CD4-positive, CD25-positive, alpha-beta regulatory T cell (primary cell): Measurements from ENCODE around the gene AVEN. TPM values are rescaled to one million over a fixed set of nuclear protein-coding genes. Genes with fewer than 3 reads are reported as not detected.

ENCODE experiments used
- ATAC-seq, 2 donors: fragments of 150-1000 bp; cut with Tn5 transposase; one replicate each; pipeline ENCODE4 v1.10.0; 2021; ENCODE audit warnings: low read depth in 2 of 2, moderate number of reproducible peaks in 2 of 2, moderate library complexity in 1 of 2
- DNase-seq, 3 donors: peaks; one replicate each; pipeline versions ENCODE4 v3.0.0 to v3.0.0-alpha.2; 2012 to 2022; ENCODE audit warnings: mixed read lengths in 1 of 3
- H3K27ac ChIP-seq: one replicate; pipeline ENCODE4 v1.7.0; 2013; ENCODE audit warnings: mild to moderate bottlenecking, low read length; ENCODE audit not compliant: insufficient read depth, poor library complexity, severe bottlenecking
- H3K27me3 ChIP-seq: one replicate; pipeline ENCODE4 v1.7.0; 2013; ENCODE audit warnings: low read length; ENCODE audit not compliant: control insufficient read depth, insufficient read depth
- H3K36me3 ChIP-seq: one replicate; pipeline ENCODE4 v1.7.0; 2013; ENCODE audit warnings: mild to moderate bottlenecking, low read length, moderate library complexity; ENCODE audit not compliant: control insufficient read depth, insufficient read depth
- H3K4me1 ChIP-seq: 2 replicates; pipeline ENCODE4 v1.7.0; 2013; ENCODE audit warnings: mild to moderate bottlenecking, low read length; ENCODE audit not compliant: insufficient read depth, control insufficient read depth, poor library complexity, severe bottlenecking
- H3K4me3 ChIP-seq: one replicate; pipeline ENCODE4 v1.7.0; 2013; ENCODE audit warnings: low read depth, mild to moderate bottlenecking, low read length, moderate library complexity
- H3K9me3 ChIP-seq, 2 experiments: 1 replicate in 1 of 2; 2 replicates in 1 of 2; pipeline ENCODE4 v1.7.0; 2013; ENCODE audit warnings: low read length in 2 of 2, mild to moderate bottlenecking in 1 of 2, moderate library complexity in 1 of 2; ENCODE audit not compliant: control insufficient read depth in 2 of 2
- H3K27ac Mint-ChIP-seq, 3 donors: one replicate each; pipeline ENCODE4 v1.8.0; 2020 to 2022; ENCODE audit warnings: mild to moderate bottlenecking in 3 of 3, mixed read lengths in 3 of 3, moderate library complexity in 2 of 3
- H3K27me3 Mint-ChIP-seq: one replicate; pipeline ENCODE4 v1.8.0; 2022; ENCODE audit warnings: mild to moderate bottlenecking, mixed read lengths
- H3K36me3 Mint-ChIP-seq: one replicate; pipeline ENCODE4 v1.8.0; 2020; ENCODE audit warnings: mixed read lengths
- H3K4me1 Mint-ChIP-seq, 4 donors: one replicate each; pipeline ENCODE4 v1.8.0; 2020 to 2022; ENCODE audit warnings: mixed read lengths in 4 of 4, mild to moderate bottlenecking in 1 of 4
- H3K4me3 Mint-ChIP-seq, 4 donors: one replicate each; pipeline ENCODE4 v1.8.0; 2020 to 2022; ENCODE audit warnings: mild to moderate bottlenecking in 4 of 4, mixed read lengths in 4 of 4, moderate library complexity in 3 of 4
- H3K9me3 Mint-ChIP-seq, 7 donors: one replicate each; pipeline ENCODE4 v1.8.0; 2020 to 2022; ENCODE audit warnings: mixed read lengths in 7 of 7, mild to moderate bottlenecking in 3 of 7, moderate library complexity in 2 of 7
- polyA plus RNA-seq, 4 donors: library from polyadenylated mRNA; unstranded; fragments of 300-500 nt; fragmentation: Illumina TruSeq; gene quantifications; one replicate each; pipeline ENCODE4 v1.2.3, GENCODE V29; 2021
- total RNA-seq: library from RNA; stranded (reverse); gene quantifications from one replicate; pipeline ENCODE4 v1.2.3, GENCODE V29; 2022

Gene AVEN
- total and polyA plus RNA-seq, 5 donors from 2014 or later = 4.5 to 11.5 (median 9.5) TPM

- Histone ChIP-seq H3K27me3 (no peaks in the 10 kb centered on the region), H3K9me3 (no peaks in the 10 kb centered on the region), H3K4me1 (peaks cover 4% of the 10 kb centered on the region), H3K4me3 (no peak overlapping the region), H3K27ac (no peak overlapping the region), H3K36me3 (no peaks in the 10 kb centered on the region)
- H3K9me3 Mint-ChIP-seq = peaks cover 0 to 1% (median 0%) of the 10 kb centered on the region in 7 donors
- H3K4me1 Mint-ChIP-seq = peaks cover 7 to 9% (median 8%) of the 10 kb centered on the region in 4 donors
- peak in 1 of 3 donors; percentile 58 for DNase-seq
- H3K27me3 Mint-ChIP-seq = no peaks in the 10 kb centered on the region
- H3K36me3 Mint-ChIP-seq = peaks cover 11% of the 10 kb centered on the region
- no peak for ATAC-seq
- peak overlapping the region; percentile 7 to 76 (median 52) for H3K27ac Mint-ChIP-seq
- peak overlapping the region in 3 of 4 donors; percentile 74 to 82 (median 81) for H3K4me3 Mint-ChIP-seq
Measured at GRCh38 chr15:34018021-34018645, 20.9 kb downstream of the AVEN start.

- DNase-seq = no peak
- Mint-ChIP-seq H3K27ac (no peak overlapping the region), H3K9me3 (peaks cover 0 to 1% (median 0%) of the 10 kb centered on the region in 7 donors), H3K4me1 (peaks cover 5 to 9% (median 8%) of the 10 kb centered on the region in 4 donors), H3K27me3 (no peaks in the 10 kb centered on the region), H3K4me3 (no peak overlapping the region), H3K36me3 (peaks cover 4% of the 10 kb centered on the region)
- ATAC-seq = no peak
- Histone ChIP-seq H3K4me1 (peaks cover 4% of the 10 kb centered on the region), H3K36me3 (no peaks in the 10 kb centered on the region), H3K27ac (no peak overlapping the region), H3K4me3 (no peak overlapping the region), H3K27me3 (no peaks in the 10 kb centered on the region), H3K9me3 (no peaks in the 10 kb centered on the region)
Measured at GRCh38 chr15:34014556-34014955, 24.4 kb downstream of the AVEN start.

GRCh38 chr15:34013746-34014145, 25.3 kb downstream of the AVEN start:
- Histone ChIP-seq H3K4me3 (no peak overlapping the region), H3K27ac (no peak overlapping the region), H3K4me1 (peaks cover 4% of the 10 kb centered on the region), H3K9me3 (no peaks in the 10 kb centered on the region), H3K36me3 (no peaks in the 10 kb centered on the region), H3K27me3 (no peaks in the 10 kb centered on the region)
- H3K27me3 Mint-ChIP-seq = no peaks in the 10 kb centered on the region
- H3K9me3 Mint-ChIP-seq = peaks cover 0 to 1% (median 0%) of the 10 kb centered on the region in 7 donors
- H3K27ac Mint-ChIP-seq = peak overlapping the region in 1 of 3 donors; percentile 10
- ATAC-seq = no peak
- no peak for DNase-seq
- H3K4me1 Mint-ChIP-seq = peaks cover 5 to 9% (median 8%) of the 10 kb centered on the region in 4 donors
- no peak overlapping the region for H3K4me3 Mint-ChIP-seq
- H3K36me3 Mint-ChIP-seq = peaks cover 4% of the 10 kb centered on the region

- H3K27me3 ChIP-seq = no peaks in the 10 kb centered on the region
- H3K4me1 ChIP-seq = no peaks in the 10 kb centered on the region
- H3K4me3 Mint-ChIP-seq = no peak overlapping the region
- no peaks in the 10 kb centered on the region for H3K27me3 Mint-ChIP-seq
- H3K9me3 Mint-ChIP-seq = peaks cover 0 to 1% (median 0%) of the 10 kb centered on the region in 7 donors
- DNase-seq (no peak), ATAC-seq (no peak)
- no peaks in the 10 kb centered on the region for H3K4me1 Mint-ChIP-seq
- H3K36me3 Mint-ChIP-seq = peaks cover 4% of the 10 kb centered on the region
- no peaks in the 10 kb centered on the region for H3K36me3 ChIP-seq
- peak overlapping the region in 1 of 3 donors; percentile 32 for H3K27ac Mint-ChIP-seq
- no peaks in the 10 kb centered on the region for H3K9me3 ChIP-seq
- H3K27ac ChIP-seq = no peak overlapping the region
- H3K4me3 ChIP-seq = no peak overlapping the region
Measured at GRCh38 chr15:34012461-34013028, 26.5 kb downstream of the AVEN start.

GRCh38 chr15:34011481-34011880, 27.5 kb downstream of the AVEN start:
- peaks cover 0 to 1% (median 0%) of the 10 kb centered on the region in 7 donors for H3K9me3 Mint-ChIP-seq
- Histone ChIP-seq H3K27me3 (no peaks in the 10 kb centered on the region), H3K27ac (no peak overlapping the region), H3K36me3 (no peaks in the 10 kb centered on the region), H3K4me3 (no peak overlapping the region), H3K9me3 (no peaks in the 10 kb centered on the region), H3K4me1 (no peaks in the 10 kb centered on the region)
- H3K27ac Mint-ChIP-seq = no peak overlapping the region
- no peaks in the 10 kb centered on the region for H3K27me3 Mint-ChIP-seq
- peaks cover 4% of the 10 kb centered on the region for H3K36me3 Mint-ChIP-seq
- H3K4me1 Mint-ChIP-seq = no peaks in the 10 kb centered on the region
- no peak overlapping the region for H3K4me3 Mint-ChIP-seq
- ATAC-seq (no peak), DNase-seq (no peak)

GRCh38 chr15:34010921-34011320, 28.1 kb downstream of the AVEN start:
- H3K4me3 ChIP-seq = no peak overlapping the region
- Mint-ChIP-seq H3K36me3 (peaks cover 4% of the 10 kb centered on the region), H3K27ac (peak overlapping the region in 1 of 3 donors; percentile 65), H3K9me3 (peaks cover 0 to 1% (median 0%) of the 10 kb centered on the region in 7 donors), H3K4me1 (no peaks in the 10 kb centered on the region), H3K27me3 (no peaks in the 10 kb centered on the region), H3K4me3 (no peak overlapping the region)
- H3K9me3 ChIP-seq = no peaks in the 10 kb centered on the region
- H3K36me3 ChIP-seq = no peaks in the 10 kb centered on the region
- H3K4me1 ChIP-seq = no peaks in the 10 kb centered on the region
- no peaks in the 10 kb centered on the region for H3K27me3 ChIP-seq
- ATAC-seq (no peak), DNase-seq (no peak)
- no peak overlapping the region for H3K27ac ChIP-seq

- no peaks in the 10 kb centered on the region for H3K27me3 Mint-ChIP-seq
Measured at GRCh38 chr15:34009656-34010055, 29.3 kb downstream of the AVEN start.

GRCh38 chr15:34006381-34006780, 32.6 kb downstream of the AVEN start:
- H3K9me3 Mint-ChIP-seq = no peaks in the 10 kb centered on the region
- no peaks in the 10 kb centered on the region for H3K27me3 ChIP-seq
- no peaks in the 10 kb centered on the region for H3K4me1 Mint-ChIP-seq
- no peak overlapping the region for H3K27ac Mint-ChIP-seq
- peaks cover 14% of the 10 kb centered on the region for H3K36me3 Mint-ChIP-seq
- H3K9me3 ChIP-seq = no peaks in the 10 kb centered on the region
- no peaks in the 10 kb centered on the region for H3K4me1 ChIP-seq
- no peak overlapping the region for H3K27ac ChIP-seq
- no peak for ATAC-seq
- no peak overlapping the region for H3K4me3 Mint-ChIP-seq
- H3K27me3 Mint-ChIP-seq = no peaks in the 10 kb centered on the region
- no peak overlapping the region for H3K4me3 ChIP-seq
- peaks cover 2% of the 10 kb centered on the region for H3K36me3 ChIP-seq
- no peak for DNase-seq

More at GRCh38 chr15:34009656-34010055, 29.3 kb downstream of the AVEN start:
- H3K9me3 Mint-ChIP-seq = peaks cover 0 to under 1% (median 0%) of the 10 kb centered on the region in 7 donors
- H3K4me1 ChIP-seq = no peaks in the 10 kb centered on the region
- ATAC-seq (no peak), DNase-seq (no peak)
- H3K27ac Mint-ChIP-seq = no peak overlapping the region
- peaks cover 7% of the 10 kb centered on the region for H3K36me3 Mint-ChIP-seq
- no peaks in the 10 kb centered on the region for H3K36me3 ChIP-seq
- H3K4me3 Mint-ChIP-seq = no peak overlapping the region
- H3K9me3 ChIP-seq = no peaks in the 10 kb centered on the region
- H3K4me1 Mint-ChIP-seq = no peaks in the 10 kb centered on the region
- H3K27ac ChIP-seq = no peak overlapping the region
- no peaks in the 10 kb centered on the region for H3K27me3 ChIP-seq
- H3K4me3 ChIP-seq = no peak overlapping the region
